ENCODE measurements around the gene ALDH1A1. TPM values are rescaled to one million over a fixed set of nuclear protein-coding genes. Genes with fewer than 3 reads are reported as not detected.

The ALDH1A1 gene
- total RNA-seq, 1 experiment from 2014 or later, result 2.3 TPM

GRCh38 chr9:72947984-72948465 lies 4.8 kb downstream of the ALDH1A1 start:
- BruUV-seq (replicated peaks), result no TSS peak
- TF ChIP-seq EZH2 (IDR thresholded peaks at IDR 0.05; ENCODE audit: low read depth), result no peak
- TF ChIP-seq CTCF (conservative IDR thresholded peaks at IDR 0.05), result no peak
- Histone ChIP-seq H3K27ac (no peak overlapping the region), H4K20me1 (ENCODE audit: insufficient read depth) (no peaks in the 10 kb centered on the region), H3K27me3 (ENCODE audit: insufficient read depth, low read depth) (no peaks in the 10 kb centered on the region), H3F3A (ENCODE audit: insufficient read depth, low read depth) (no peaks in the 10 kb centered on the region), H3K4me3 (no peak overlapping the region), H3K4me1 (replicated peaks; ENCODE audit: insufficient read depth) (no peaks in the 10 kb centered on the region), H3K79me2 (ENCODE audit: low read depth) (no peaks in the 10 kb centered on the region), H3K9me3 (ENCODE audit: insufficient read depth, low read depth) (no peaks in the 10 kb centered on the region), H3K9me2 (ENCODE audit: insufficient read depth) (no peaks in the 10 kb centered on the region), H2AFZ (no peak overlapping the region), H3K4me2 (no peak overlapping the region), H3K36me3 (ENCODE audit: low read depth) (no peaks in the 10 kb centered on the region)
- intact Hi-C loops (cut with micrococcal nuclease; ENCODE audit: unreplicated experiment), result no loop called here
- POLR2A ChIA-PET (ENCODE audit: unreplicated experiment), result interaction anchor here (0.7 kb wide), 1 partner anchor 82 kb away, joined by 3 read pairs; no protein-coding TSS in a partner anchor
- CTCF ChIA-PET, result no interaction called here
- no peak for DNase-seq

- TF ChIP-seq EZH2 (IDR thresholded peaks at IDR 0.05; ENCODE audit: low read depth), result no peak
- no peak overlapping the region for H2AFZ ChIP-seq
- ChIA-PET POLR2A (ENCODE audit: unreplicated experiment) (no interaction called here), CTCF (no interaction called here)
- no peaks in the 10 kb centered on the region for H3K9me2 ChIP-seq (ENCODE audit: insufficient read depth)
- no peaks in the 10 kb centered on the region for H3K9me3 ChIP-seq (ENCODE audit: insufficient read depth, low read depth)
- no peak for DNase-seq
- no TSS peak for BruUV-seq (replicated peaks)
- H4K20me1 ChIP-seq (ENCODE audit: insufficient read depth), result no peaks in the 10 kb centered on the region
- intact Hi-C loops (cut with micrococcal nuclease; ENCODE audit: unreplicated experiment), result no loop called here
- H3K4me2 ChIP-seq, result no peak overlapping the region
- no peak overlapping the region for H3K27ac ChIP-seq
- H3K4me1 ChIP-seq (replicated peaks; ENCODE audit: insufficient read depth), result no peaks in the 10 kb centered on the region
- H3K79me2 ChIP-seq (ENCODE audit: low read depth), result no peaks in the 10 kb centered on the region
- H3K4me3 ChIP-seq, result no peak overlapping the region
- H3K27me3 ChIP-seq (ENCODE audit: insufficient read depth, low read depth), result no peaks in the 10 kb centered on the region
- H3K36me3 ChIP-seq (ENCODE audit: low read depth), result no peaks in the 10 kb centered on the region
- no peaks in the 10 kb centered on the region for H3F3A ChIP-seq (ENCODE audit: insufficient read depth, low read depth)
These were observed 6.0 kb downstream of the ALDH1A1 start for GRCh38 chr9:72946821-72947220.

GRCh38 chr9:72946318-72946717 lies 6.5 kb downstream of the ALDH1A1 start:
- no peak overlapping the region for H2AFZ ChIP-seq
- no peaks in the 10 kb centered on the region for H3K27me3 ChIP-seq (ENCODE audit: insufficient read depth, low read depth)
- POLR2A ChIA-PET (ENCODE audit: unreplicated experiment), result no interaction called here
- H3K4me3 ChIP-seq, result no peak overlapping the region
- no peak overlapping the region for H3K4me2 ChIP-seq
- no peak overlapping the region for H3K27ac ChIP-seq
- DNase-seq, result no peak
- H3K79me2 ChIP-seq (ENCODE audit: low read depth), result no peaks in the 10 kb centered on the region
- no peaks in the 10 kb centered on the region for H3K4me1 ChIP-seq (replicated peaks; ENCODE audit: insufficient read depth)
- intact Hi-C loops (cut with micrococcal nuclease; ENCODE audit: unreplicated experiment), result no loop called here
- H4K20me1 ChIP-seq (ENCODE audit: insufficient read depth), result no peaks in the 10 kb centered on the region
- no peaks in the 10 kb centered on the region for H3K9me2 ChIP-seq (ENCODE audit: insufficient read depth)
- no peaks in the 10 kb centered on the region for H3F3A ChIP-seq (ENCODE audit: insufficient read depth, low read depth)
- no peaks in the 10 kb centered on the region for H3K36me3 ChIP-seq (ENCODE audit: low read depth)
- no TSS peak for BruUV-seq (replicated peaks)
- no peak for TF ChIP-seq CTCF (conservative IDR thresholded peaks at IDR 0.05)
- no peak for TF ChIP-seq EZH2 (IDR thresholded peaks at IDR 0.05; ENCODE audit: low read depth)
- CTCF ChIA-PET, result no interaction called here
- H3K9me3 ChIP-seq (ENCODE audit: insufficient read depth, low read depth), result no peaks in the 10 kb centered on the region

GRCh38 chr9:72945391-72945790 lies 7.5 kb downstream of the ALDH1A1 start:
- Histone ChIP-seq H3F3A (ENCODE audit: insufficient read depth, low read depth) (no peaks in the 10 kb centered on the region), H3K4me3 (no peak overlapping the region), H2AFZ (no peak overlapping the region), H3K79me2 (ENCODE audit: low read depth) (no peaks in the 10 kb centered on the region), H3K4me1 (replicated peaks; ENCODE audit: insufficient read depth) (no peaks in the 10 kb centered on the region), H3K36me3 (ENCODE audit: low read depth) (no peaks in the 10 kb centered on the region), H3K9me2 (ENCODE audit: insufficient read depth) (no peaks in the 10 kb centered on the region), H4K20me1 (ENCODE audit: insufficient read depth) (no peaks in the 10 kb centered on the region), H3K27ac (no peak overlapping the region), H3K27me3 (ENCODE audit: insufficient read depth, low read depth) (no peaks in the 10 kb centered on the region), H3K9me3 (ENCODE audit: insufficient read depth, low read depth) (no peaks in the 10 kb centered on the region), H3K4me2 (no peak overlapping the region)
- no peak for TF ChIP-seq CTCF (conservative IDR thresholded peaks at IDR 0.05)
- no peak for TF ChIP-seq EZH2 (IDR thresholded peaks at IDR 0.05; ENCODE audit: low read depth)
- DNase-seq, result no peak
- ChIA-PET POLR2A (ENCODE audit: unreplicated experiment) (no interaction called here), CTCF (no interaction called here)
- intact Hi-C loops (cut with micrococcal nuclease; ENCODE audit: unreplicated experiment), result no loop called here
- no TSS peak for BruUV-seq (replicated peaks)

Data from PC-9 (cell line).